ENCODE results near the gene PACS2.

GRCh38 chr14:105445901-105446845 is 131.6 kb downstream of the PACS2 start:
- no peak for TF ChIP-seq CTCF (IDR thresholded peaks at IDR 0.05)
- TF ChIP-seq POLR2A (IDR thresholded peaks at IDR 0.05), result no peak
- TF ChIP-seq POLR2AphosphoS5 (IDR thresholded peaks at IDR 0.05), result no peak

Data from prostate gland (tissue), 2 donors.